CD14-positive monocyte (primary cell): ENCODE data around the gene METTL15. TPM values are rescaled to one million over a fixed set of nuclear protein-coding genes. Genes with fewer than 3 reads are reported as not detected.
"Not testable (repeated sequence)": the region's sequence is repeated elsewhere in the genome, so short reads cannot be mapped to it uniquely, and the experiment has no call there.

Experiments used
- DNase-seq, 3 donors: peaks; one replicate each; pipeline ENCODE4 v3.0.0-alpha.2; 2011 to 2022
- H2AFZ ChIP-seq: 2 replicates; pipeline ENCODE4 v1.6.0; 2012; ENCODE audit warnings: mild to moderate bottlenecking, low read depth, low read length, inconsistent platforms; ENCODE audit not compliant: insufficient read depth, poor library complexity, severe bottlenecking
- H3K27ac ChIP-seq, 2 donors: 1 replicate in 1 of 2; 2 replicates in 1 of 2; pipeline ENCODE4 v1.5.1; 2012 to 2013; ENCODE audit warnings: low read length in 2 of 2, control low read depth in 1 of 2, inconsistent platforms in 1 of 2, low read depth in 1 of 2, mild to moderate bottlenecking in 1 of 2
- H3K27me3 ChIP-seq, 2 donors: one replicate each; pipeline versions ENCODE4 v1.6.0 to v1.6.1; 2011 to 2013; ENCODE audit warnings: low read length in 2 of 2; ENCODE audit not compliant: control insufficient read depth in 2 of 2, insufficient read depth in 2 of 2
- H3K36me3 ChIP-seq, 2 donors: replicated peaks in 1 of 2; 1 replicate in 1 of 2; 2 replicates in 1 of 2; pipeline versions ENCODE4 v1.5.1 to v1.6.1; 2012 to 2013; ENCODE audit warnings: low read length in 2 of 2, control low read depth in 1 of 2, inconsistent platforms in 1 of 2, mild to moderate bottlenecking in 1 of 2; ENCODE audit not compliant: insufficient read depth in 2 of 2, control insufficient read depth in 1 of 2
- H3K4me1 ChIP-seq, 2 donors: 1 replicate in 1 of 2; 2 replicates in 1 of 2; pipeline versions ENCODE4 v1.5.1 to v1.6.1; 2012 to 2013; ENCODE audit warnings: low read length in 2 of 2, control low read depth in 1 of 2, inconsistent platforms in 1 of 2, mild to moderate bottlenecking in 1 of 2, moderate library complexity in 1 of 2; ENCODE audit not compliant: insufficient read depth in 2 of 2, control insufficient read depth in 1 of 2
- H3K4me2 ChIP-seq: replicated peaks from 2 replicates; pipeline ENCODE3; 2012; ENCODE audit warnings: low read length, moderate library complexity, mild to moderate bottlenecking; ENCODE audit not compliant: poor library complexity, severe bottlenecking; ENCODE audit errors: extremely low read depth
- H3K4me3 ChIP-seq, 3 experiments: fragments of 200-600 bp in 1 of 3; sonication (generic) in 1 of 3; replicated peaks in 1 of 3; 1 replicate in 2 of 3; 2 replicates in 1 of 3; pipeline ENCODE4 v1.5.1; 2011 to 2013; ENCODE audit warnings: low read length in 3 of 3, mild to moderate bottlenecking in 3 of 3, control low read depth in 2 of 3, low read depth in 2 of 3, inconsistent platforms in 1 of 3, moderate library complexity in 1 of 3
- H3K79me2 ChIP-seq: 2 replicates; pipeline ENCODE4 v1.6.0; 2012; ENCODE audit warnings: mild to moderate bottlenecking, control low read depth, inconsistent platforms, low read length, moderate library complexity; ENCODE audit not compliant: insufficient read depth
- H3K9ac ChIP-seq: 2 replicates; pipeline ENCODE4 v1.6.0; 2017; ENCODE audit warnings: low read length, mild to moderate bottlenecking; ENCODE audit not compliant: insufficient read depth, poor library complexity, severe bottlenecking
- H3K9me3 ChIP-seq, 2 donors: replicated peaks in 1 of 2; 1 replicate in 1 of 2; 2 replicates in 1 of 2; pipeline versions ENCODE4 v1.5.1 to v1.6.1; 2012 to 2013; ENCODE audit warnings: low read length in 2 of 2, control low read depth in 1 of 2; ENCODE audit not compliant: control insufficient read depth in 1 of 2, insufficient read depth in 1 of 2
- H4K20me1 ChIP-seq: 2 replicates; pipeline ENCODE4 v1.6.0; 2012; ENCODE audit warnings: mild to moderate bottlenecking, low read length, control low read depth, moderate library complexity; ENCODE audit not compliant: insufficient read depth
- H3K27ac Mint-ChIP-seq, 7 donors: one replicate each; pipeline ENCODE4 v1.8.0; 2020; ENCODE audit warnings: mild to moderate bottlenecking in 7 of 7, mixed read lengths in 7 of 7, moderate library complexity in 6 of 7, inconsistent platforms in 2 of 7
- H3K27me3 Mint-ChIP-seq, 3 donors: one replicate each; pipeline ENCODE4 v1.8.0; 2021 to 2022; ENCODE audit warnings: low read depth in 3 of 3, mild to moderate bottlenecking in 3 of 3, mixed read lengths in 3 of 3, moderate library complexity in 3 of 3, inconsistent platforms in 1 of 3
- H3K36me3 Mint-ChIP-seq, 2 donors: one replicate each; pipeline ENCODE4 v1.8.0; 2020; ENCODE audit warnings: mixed read lengths in 2 of 2, inconsistent platforms in 1 of 2, mild to moderate bottlenecking in 1 of 2
- H3K4me1 Mint-ChIP-seq: one replicate; pipeline ENCODE4 v1.8.0; 2020; ENCODE audit warnings: mild to moderate bottlenecking, mixed read lengths
- H3K4me3 Mint-ChIP-seq, 2 donors: one replicate each; pipeline ENCODE4 v1.8.0; 2020; ENCODE audit warnings: mild to moderate bottlenecking in 2 of 2, mixed read lengths in 2 of 2, moderate library complexity in 1 of 2
- H3K9me3 Mint-ChIP-seq, 7 donors: one replicate each; pipeline ENCODE4 v1.8.0; 2020 to 2022; ENCODE audit warnings: mixed read lengths in 7 of 7, mild to moderate bottlenecking in 6 of 7, moderate library complexity in 6 of 7, inconsistent platforms in 2 of 7
- CTCF ChIP-seq: fragments of 200-600 bp; IDR thresholded peaks from one replicate; pipeline ENCODE4 v1.8.0; 2022; ENCODE audit warnings: antibody characterized with exemption, mild to moderate bottlenecking
- WGBS: methylation state at CpG from one replicate; pipeline ENCODE4 v1.1.5; 2013; ENCODE audit warnings: missing lambda C conversion rate; ENCODE audit not compliant: insufficient coverage; 5-methylcytosine and 5-hydroxymethylcytosine counted together
- intact Hi-C, 2 donors: fragments of 100-400 bp; cut with micrococcal nuclease; formaldehyde crosslinking; loops; one replicate each; pipeline versions ENCODE4 v1.15.0 to v1.15.1; 2023
- polyA plus RNA-seq, 3 donors: library from polyadenylated mRNA; depleted of rRNA in 1 of 3; unstranded in 2 of 3; stranded (reverse) in 1 of 3; fragments of 300-500 nt in 2 of 3; fragments of >200 nt in 1 of 3; fragmentation: Illumina TruSeq in 2 of 3; gene quantifications; 1 replicate in 2 of 3; 2 replicates in 1 of 3; pipeline ENCODE4 v1.2.3, GENCODE V29; 2012 to 2021

The METTL15 gene
- polyA plus RNA-seq, 3 donors = 2.3 to 2.9 (median 2.6) TPM

GRCh38 chr11:28087693-28088092 is 20.5 kb upstream of the METTL15 start:
- intact Hi-C loops, H3K9me3 Mint-ChIP-seq: not testable (repeated sequence)
- H3K36me3 Mint-ChIP-seq = peaks cover 15 to 43% of the 10 kb centered on the region in 2 donors

GRCh38 chr11:28089378-28089777 is 18.8 kb upstream of the METTL15 start:
- H2AFZ ChIP-seq = no peak overlapping the region
- H3K79me2 ChIP-seq = peaks cover under 1% of the 10 kb centered on the region
- Mint-ChIP-seq H3K36me3 (peaks cover 15 to 46% of the 10 kb centered on the region in 2 donors), H3K9me3 (no peaks in the 10 kb centered on the region), H3K4me3 (no peak overlapping the region), H3K27ac (no peak overlapping the region), H3K4me1 (no peaks in the 10 kb centered on the region), H3K27me3 (no peaks in the 10 kb centered on the region)
- intact Hi-C loops = no loop called here
- no peak for TF ChIP-seq CTCF
- peaks cover 15 to 45% of the 10 kb centered on the region in 2 donors for H3K36me3 ChIP-seq
- no peak overlapping the region for H3K4me3 ChIP-seq
- H3K4me2 ChIP-seq = no peak overlapping the region
- H3K27ac ChIP-seq = no peak overlapping the region
- no peak overlapping the region for H3K9ac ChIP-seq
- DNase-seq = peak in 1 of 3 donors; percentile 8
- WGBS = no CpG with 5 or more reads among the region's 5 CpGs
- H4K20me1 ChIP-seq = no peaks in the 10 kb centered on the region
- no peaks in the 10 kb centered on the region for H3K9me3 ChIP-seq
- no peaks in the 10 kb centered on the region for H3K4me1 ChIP-seq
- H3K27me3 ChIP-seq = no peaks in the 10 kb centered on the region

More at GRCh38 chr11:28087693-28088092, 20.5 kb upstream of the METTL15 start:
- H3K27me3 ChIP-seq, H3K4me3 Mint-ChIP-seq, DNase-seq, H3K27me3 Mint-ChIP-seq, H3K27ac ChIP-seq, H3K4me2 ChIP-seq, H3K4me1 Mint-ChIP-seq, H3K9me3 ChIP-seq, H3K9ac ChIP-seq, H3K4me3 ChIP-seq, H4K20me1 ChIP-seq, H3K79me2 ChIP-seq, H3K4me1 ChIP-seq, H2AFZ ChIP-seq, H3K27ac Mint-ChIP-seq: not testable (repeated sequence)
- no CpG with 5 or more reads among the region's 3 CpGs for WGBS
- peaks cover 13 to 43% of the 10 kb centered on the region in 2 donors for H3K36me3 ChIP-seq
